GM19099 (cell line): ENCODE measurements around the gene KDM4B.

Experiments
- POLR2A ChIP-seq: IDR thresholded peaks from 3 replicates; pipeline ENCODE4 v1.6.1; 2011; ENCODE audit warnings: low read depth; ENCODE audit not compliant: insufficient read length; ENCODE audit errors: extremely low read depth

The KDM4B gene

DNA sequence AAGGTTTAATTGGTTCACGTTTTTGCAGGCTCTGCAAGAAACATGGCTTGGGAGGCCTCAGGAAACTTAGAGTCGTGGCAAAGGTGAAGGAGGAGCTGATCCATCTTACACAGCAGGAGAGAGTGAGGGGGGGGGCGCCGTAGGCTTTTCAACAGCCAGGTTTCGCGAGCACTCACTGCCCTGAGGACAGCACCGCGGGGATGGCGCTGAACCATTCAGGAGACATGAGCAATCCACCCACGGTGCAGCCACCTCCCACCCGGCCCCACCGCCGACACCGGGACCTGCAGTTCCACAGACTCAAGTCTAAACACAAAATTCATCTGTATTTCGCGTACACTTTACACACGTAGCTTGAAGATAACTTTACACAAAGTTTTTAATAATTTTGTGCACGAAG is 73.6 kb downstream of the KDM4B start:
- no peak for TF ChIP-seq POLR2A

DNA sequence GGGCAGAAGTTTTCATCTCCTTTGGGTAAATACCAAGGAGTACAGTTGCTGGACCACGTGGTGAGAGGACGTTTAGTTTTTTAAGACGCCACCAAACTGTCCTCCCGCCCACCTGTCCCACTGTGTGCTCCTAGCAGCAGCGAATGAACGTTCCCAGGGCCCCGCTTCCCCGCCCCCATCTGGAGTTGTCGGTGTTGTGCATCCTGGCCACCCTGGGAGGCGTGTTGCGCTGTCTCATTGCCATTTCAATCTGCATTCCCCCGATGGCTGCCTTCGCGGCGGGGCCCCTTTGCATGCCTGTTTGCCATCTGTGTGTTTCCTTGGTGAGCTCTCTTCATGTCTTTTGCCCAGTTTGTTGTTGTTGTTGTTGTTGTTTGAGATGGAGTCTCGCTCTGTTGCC is 76.1 kb downstream of the KDM4B start:
- no peak for TF ChIP-seq POLR2A

DNA sequence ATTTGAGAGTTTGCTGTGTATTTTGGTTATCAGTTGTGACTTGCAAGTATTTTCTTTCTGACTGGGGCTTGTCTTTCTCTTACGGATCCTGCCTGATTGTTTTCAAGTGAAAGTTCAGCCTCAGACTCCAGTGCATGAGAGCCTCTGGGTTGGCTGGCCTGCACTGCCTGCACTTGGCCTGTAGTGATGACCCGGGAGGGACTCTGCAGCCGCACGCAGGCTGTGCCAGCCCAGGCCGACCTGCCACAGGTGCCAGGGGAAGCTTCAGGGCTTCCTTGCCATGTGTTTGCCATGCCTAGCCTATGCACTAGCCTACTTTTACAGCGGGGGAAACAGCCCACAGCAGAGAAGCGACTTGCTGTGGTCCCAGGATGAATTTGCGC is 77.0 kb downstream of the KDM4B start:
- TF ChIP-seq POLR2A = no peak

DNA sequence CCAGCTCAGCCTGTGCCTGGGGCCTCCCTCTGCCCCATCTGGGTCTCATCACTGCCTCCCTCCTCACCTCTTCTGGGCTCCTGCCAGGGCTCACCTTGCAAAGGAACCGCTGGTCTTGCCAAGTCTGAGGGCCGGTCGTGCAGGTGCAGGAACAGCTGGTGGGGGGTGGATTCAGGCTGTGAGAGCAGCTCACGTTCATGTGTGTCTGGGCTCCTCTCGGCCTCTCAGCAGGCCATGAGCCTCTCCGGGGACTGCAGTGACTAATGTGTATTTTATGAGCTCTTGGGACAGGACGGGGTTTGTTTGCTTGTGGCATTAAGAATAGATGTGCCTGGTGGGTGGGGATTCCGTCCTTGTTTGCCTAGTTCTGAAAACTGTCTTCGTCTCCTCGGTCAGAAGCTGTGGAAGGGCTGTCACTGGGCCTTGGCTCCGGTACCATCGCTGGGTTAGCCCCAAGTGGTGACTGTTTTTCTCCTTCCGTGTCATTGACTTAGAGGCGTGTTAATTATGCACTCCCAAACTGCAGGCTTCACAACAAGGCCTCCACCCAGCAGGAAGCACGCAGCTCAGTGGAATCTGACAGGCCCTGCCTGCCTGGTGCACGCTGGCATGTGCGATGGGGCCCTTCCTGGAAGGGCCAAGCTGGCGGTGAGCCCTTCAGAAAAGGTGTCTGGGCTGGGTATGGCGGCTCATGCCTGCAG is 77.6 kb downstream of the KDM4B start:
- no peak for TF ChIP-seq POLR2A

DNA sequence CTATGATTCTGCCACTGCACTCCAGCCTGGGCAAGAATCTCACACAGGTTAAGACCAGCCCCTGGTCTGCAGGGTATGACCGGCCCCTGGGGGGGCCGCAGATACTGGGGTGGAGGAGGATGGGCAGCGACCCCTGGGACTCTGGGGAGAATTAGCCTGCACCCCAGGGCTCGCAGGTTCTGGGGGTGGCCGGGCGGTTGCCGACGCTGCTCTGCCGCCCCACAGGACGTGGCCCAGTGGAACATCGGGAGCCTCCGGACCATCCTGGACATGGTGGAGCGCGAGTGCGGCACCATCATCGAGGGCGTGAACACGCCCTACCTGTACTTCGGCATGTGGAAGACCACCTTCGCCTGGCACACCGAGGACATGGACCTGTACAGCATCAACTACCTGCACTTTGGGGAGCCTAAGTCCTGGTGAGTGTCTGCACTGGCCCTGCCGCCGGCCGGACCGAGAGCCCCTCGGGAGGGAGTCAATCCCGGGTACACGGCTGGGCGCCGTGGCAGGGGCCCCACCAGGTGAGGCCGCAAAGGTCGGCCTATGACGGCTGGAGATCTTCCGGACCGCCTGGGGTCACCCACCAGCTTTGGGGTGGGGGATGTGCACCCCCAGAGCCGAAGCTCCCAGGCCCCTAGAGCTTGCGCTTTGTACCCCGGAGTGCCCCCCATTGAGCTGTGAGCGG is 78.5 kb downstream of the KDM4B start:
- TF ChIP-seq POLR2A = no peak

DNA sequence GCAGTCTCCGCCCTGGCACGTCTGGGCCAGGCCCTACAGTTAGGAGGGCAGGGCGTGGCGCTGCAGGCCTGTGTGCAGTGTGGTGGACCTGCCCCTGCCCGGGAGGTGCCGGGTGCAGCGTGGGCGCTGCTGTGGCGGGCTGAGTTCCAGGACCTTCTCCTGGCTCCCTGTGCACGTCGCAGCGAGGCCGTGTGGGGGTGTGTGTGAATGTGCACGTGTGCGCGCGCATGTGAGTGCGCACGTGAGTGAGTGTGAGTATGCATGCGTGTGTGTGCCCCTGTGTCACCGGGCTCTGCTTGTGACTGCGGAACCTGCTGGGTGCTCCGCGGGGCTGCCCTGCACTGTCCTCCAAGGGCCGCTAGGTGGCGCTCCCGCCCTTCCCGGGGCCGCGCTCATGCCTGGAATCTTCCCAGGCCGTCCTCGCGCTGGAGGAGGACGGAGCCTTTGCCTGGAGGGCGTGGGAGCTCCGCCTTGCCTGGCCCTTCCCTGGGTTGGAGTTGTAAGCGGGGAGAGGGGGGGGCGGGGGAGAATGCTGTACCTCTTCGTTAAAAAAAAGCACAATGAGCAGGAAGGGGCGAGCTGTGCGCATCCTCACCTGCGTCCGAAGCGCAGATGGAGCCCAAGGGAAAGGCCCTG is 79.3 kb downstream of the KDM4B start:
- no peak for TF ChIP-seq POLR2A

DNA sequence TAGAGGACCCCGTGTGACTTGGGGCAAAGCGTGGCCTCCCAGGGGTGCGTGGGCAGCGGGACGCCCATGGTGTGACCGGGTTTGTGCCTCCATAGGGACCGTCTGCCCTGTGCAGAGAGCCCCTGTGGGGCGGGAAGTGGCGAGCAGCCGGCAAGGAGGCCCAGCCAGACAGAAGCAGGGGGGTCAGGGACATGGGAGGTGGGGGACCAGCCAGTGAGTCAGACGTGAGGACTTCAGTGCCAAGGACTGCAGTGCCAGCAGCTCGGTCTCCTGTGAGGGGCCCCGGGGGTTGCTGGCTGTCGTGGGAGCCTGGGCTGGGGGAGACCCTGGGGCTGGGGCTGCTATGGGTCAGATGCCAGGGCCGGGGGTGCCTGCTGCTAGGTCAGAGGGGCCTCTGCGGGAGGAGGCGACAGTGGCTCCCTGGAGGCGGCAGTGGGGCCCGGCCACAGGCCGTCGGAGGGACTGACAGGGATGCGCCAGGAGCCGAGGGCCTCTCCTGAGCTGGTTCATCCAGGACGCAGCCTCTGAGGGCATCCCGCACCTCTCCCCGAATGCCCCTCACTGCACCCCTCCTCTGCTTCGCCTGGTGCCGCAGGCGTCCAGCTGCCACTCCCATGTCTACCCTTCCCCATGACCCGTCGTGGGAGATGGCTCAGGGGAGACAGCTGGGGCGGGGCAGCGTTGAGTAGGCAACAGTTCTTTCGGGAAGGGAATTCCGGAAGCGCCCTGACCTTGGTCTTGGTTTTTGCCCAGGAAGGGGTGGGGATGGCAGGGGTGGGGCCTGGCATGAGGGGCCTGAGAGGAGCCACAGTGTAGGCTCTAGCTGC is 80.0 kb downstream of the KDM4B start:
- TF ChIP-seq POLR2A = no peak

DNA sequence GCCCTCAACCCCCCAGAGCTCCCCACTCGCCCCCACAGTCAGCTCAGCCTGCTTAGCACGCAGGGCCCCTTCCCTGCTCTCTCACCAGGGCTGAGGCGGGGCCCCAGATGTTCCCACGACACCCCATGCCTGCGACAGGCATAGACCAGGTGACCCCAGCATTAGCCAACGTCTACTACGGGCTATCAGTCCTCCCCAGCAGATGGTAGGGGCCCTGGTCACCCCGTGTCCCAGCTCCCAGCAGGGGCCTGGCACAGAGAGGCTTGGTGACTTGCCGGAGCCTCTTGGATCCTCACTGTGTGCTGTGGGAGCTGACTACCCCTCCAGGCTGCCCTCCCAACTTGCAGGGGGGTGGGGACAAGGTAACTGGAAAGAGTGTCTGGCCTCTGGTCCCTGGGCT is 80.6 kb downstream of the KDM4B start:
- TF ChIP-seq POLR2A = no peak

DNA sequence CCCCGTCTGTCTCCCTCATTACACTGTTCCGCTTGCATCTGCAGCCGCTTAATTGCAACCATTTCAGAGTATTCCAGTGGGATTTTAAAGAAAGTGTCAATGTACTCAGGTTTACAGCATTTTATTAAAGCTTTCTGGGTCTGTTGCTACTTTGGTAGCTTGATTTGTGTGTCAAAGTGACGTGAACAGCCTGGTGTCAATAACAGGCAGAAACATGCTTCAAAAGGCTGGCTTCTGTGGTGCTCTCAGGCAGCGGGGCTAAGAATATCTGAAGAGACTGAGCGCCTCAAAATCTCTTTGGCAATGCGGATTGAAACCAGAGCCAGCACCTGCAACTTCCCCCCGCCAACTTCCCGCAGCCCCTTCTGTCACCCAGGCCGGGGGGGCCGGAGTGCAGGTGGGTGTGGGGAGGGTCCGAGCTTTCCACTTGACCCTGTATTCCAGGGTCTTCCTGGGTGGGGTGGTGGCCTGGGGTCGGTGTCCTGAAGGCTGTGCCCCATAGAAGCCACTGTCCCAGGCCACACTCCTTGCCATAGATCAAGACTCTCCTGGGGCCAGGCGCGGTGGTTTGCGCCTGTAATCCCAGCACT is 81.2 kb downstream of the KDM4B start:
- no peak for TF ChIP-seq POLR2A

DNA sequence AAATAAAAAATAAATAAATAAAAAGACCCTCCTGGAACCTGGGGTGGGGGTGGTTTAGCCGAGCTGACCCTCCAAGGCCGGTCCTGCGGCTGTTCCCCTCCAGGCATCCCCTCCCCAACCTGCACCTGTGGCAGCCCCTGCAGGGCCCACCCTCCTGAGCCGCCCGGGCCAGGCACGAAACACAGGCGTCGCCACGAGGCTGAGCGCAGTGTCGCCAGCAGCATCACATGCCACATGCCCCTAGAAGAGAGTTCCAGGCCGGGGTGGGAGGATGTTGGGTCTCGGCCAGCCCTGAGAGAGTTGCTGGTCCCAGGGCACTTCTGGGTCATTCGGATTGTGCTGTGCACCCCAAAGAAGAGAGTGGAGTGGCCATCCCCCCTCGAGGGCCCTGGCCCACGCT is 82.0 kb downstream of the KDM4B start:
- no peak for TF ChIP-seq POLR2A

DNA sequence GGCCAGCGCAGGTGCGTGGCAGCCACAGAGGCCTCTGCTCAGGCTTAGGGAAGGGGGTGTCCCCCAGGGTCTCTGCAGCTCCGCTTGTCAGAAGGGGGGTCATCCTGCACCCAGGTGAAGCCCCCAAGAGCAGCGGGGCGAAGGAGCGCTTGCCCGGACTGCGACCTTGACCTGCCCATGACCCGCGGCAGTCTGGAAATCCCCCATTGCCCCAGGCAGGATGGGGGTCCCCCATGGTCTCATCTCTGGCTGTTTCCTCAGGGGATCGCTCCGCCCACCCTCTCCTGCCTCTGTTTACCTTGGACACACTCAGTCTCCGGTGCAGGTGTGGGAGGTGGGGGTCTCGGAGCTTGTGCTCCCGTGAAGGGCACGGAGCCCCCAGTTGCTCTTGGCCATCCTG is 82.7 kb downstream of the KDM4B start:
- no peak for TF ChIP-seq POLR2A

DNA sequence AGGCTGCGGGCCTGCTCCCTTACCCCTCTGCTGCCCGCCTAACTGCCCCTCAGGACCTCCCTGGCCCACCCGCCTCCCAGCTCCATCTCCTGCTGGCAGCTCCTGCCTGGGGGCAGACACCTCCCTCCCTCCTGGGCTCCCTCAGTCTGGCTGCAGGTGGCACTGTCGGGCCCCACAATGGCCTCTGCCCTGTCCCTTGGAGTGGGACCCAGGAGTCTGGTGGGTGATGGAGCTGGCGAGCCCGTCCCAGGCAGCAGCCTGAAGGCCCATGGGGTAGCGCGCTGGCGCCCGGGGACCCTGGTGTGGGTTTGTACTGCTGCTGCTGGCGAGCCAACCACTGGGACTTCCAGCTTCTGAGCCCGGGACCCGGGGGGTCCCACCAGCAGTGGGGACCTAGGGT is 83.6 kb downstream of the KDM4B start:
- no peak for TF ChIP-seq POLR2A

DNA sequence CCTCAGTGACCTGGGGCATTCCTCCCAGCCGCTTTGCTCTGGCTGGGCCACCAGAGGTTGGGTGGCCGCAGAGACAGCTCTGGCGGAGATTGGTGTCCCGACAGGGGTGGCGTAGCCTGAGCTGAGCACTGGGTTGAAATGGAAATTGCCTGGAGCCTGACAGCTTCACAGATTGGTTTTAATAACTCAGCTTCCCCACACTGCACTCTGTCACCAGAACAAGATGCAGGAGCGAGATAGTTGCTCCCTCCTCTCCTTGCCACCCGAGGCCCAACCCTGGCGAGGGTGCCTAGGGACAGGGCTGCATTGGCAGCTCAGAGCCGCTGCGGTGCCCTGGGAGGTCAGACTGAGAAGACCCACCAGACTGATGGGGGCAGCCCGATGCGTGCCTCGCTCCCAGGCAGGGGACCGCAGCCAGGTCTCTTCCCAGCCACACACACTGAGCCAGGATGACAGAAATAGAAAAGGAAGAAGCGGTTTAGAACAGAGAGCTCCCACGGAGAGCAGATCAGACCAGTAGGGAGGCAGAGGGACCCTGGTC is 84.1 kb downstream of the KDM4B start:
- no peak for TF ChIP-seq POLR2A

DNA sequence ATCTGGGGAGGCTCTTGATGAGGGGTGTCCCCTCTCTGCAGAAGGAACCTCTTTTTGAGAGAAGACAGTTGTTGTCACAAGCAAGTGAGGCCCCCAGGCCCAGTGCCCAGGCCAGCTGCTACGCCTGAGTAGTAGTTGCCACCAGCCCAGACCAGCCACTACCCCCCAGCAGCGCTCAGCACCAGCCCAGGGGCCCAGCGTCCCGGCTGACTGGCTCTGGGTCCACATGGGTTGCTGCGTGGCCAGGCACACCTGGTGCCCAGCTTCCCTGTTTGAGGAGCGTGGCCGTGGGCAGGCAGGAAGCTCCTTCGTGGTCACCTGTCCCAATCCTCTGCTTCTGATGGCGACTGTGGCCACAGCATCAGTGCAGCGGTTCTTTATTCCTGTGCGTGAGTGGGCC is 84.7 kb downstream of the KDM4B start:
- TF ChIP-seq POLR2A = no peak
